ENCODE results near the gene P2RY8. TPM values are rescaled to one million over a fixed set of nuclear protein-coding genes. Genes with fewer than 3 reads are reported as not detected.
"Not testable (repeated sequence)": the region's sequence is repeated elsewhere in the genome, so short reads cannot be mapped to it uniquely, and the experiment has no call there.

Gene P2RY8
- total and polyA plus RNA-seq, 2 experiments from 2014 or later, result not detected

DNA sequence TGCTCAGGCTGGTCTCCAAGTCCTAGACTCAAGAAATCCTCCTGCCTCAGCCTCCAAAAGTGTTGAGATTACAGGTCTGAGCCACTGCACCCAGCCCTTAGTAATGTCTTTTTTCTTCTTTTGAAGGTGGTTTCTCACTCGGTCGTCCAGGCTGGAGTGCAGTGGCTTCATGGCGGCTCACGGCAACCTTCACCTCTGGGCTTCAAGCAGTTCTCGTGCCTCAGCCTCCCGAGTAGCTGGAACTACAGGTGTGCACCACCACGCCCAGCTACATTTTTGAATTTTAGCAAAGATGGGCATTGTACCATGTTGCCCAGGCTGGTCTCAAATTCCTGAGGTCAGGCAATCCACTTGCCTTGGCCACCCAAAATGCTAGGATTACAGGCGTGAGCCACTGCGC lies 52.0 kb downstream of the P2RY8 start:
- TF ChIP-seq, protein P1, sequence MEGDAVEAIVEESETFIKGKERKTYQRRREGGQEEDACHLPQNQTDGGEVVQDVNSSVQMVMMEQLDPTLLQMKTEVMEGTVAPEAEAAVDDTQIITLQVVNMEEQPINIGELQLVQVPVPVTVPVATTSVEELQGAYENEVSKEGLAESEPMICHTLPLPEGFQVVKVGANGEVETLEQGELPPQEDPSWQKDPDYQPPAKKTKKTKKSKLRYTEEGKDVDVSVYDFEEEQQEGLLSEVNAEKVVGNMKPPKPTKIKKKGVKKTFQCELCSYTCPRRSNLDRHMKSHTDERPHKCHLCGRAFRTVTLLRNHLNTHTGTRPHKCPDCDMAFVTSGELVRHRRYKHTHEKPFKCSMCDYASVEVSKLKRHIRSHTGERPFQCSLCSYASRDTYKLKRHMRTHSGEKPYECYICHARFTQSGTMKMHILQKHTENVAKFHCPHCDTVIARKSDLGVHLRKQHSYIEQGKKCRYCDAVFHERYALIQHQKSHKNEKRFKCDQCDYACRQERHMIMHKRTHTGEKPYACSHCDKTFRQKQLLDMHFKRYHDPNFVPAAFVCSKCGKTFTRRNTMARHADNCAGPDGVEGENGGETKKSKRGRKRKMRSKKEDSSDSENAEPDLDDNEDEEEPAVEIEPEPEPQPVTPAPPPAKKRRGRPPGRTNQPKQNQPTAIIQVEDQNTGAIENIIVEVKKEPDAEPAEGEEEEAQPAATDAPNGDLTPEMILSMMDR (IDR thresholded peaks at IDR 0.05; ENCODE audit: low read depth, low read length), result no peak
- Histone ChIP-seq H3K9me3 (ENCODE audit: low read depth) (no peaks in the 10 kb centered on the region), H3K36me3 (no peaks in the 10 kb centered on the region), H3K27me3 (no peaks in the 10 kb centered on the region), H3K4me3 (no peak overlapping the region), H3K27ac (no peak overlapping the region), H3K4me1 (ENCODE audit: low read depth) (no peaks in the 10 kb centered on the region)
- no peak for DNase-seq (ENCODE audit: low read depth in 1 of 2, low spot score in 1 of 2)

DNA sequence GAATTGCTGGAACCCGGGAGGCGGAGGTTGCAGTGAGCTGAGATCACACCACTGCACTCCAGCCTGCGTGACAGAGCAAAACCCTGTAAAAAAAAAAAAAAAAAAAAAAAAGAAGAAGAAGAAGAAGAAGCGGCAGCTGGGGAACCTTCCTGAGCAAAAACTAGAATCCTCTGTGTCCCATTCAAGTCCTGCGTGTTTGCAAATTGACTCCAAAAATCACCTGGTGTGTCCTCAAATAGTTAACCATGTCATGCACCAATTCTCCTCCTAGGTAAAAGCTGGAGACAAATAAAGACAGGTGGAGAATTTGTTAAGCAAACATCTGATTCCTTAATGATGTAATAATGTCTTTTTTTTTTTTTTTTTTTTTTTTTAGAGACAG lies 52.4 kb downstream of the P2RY8 start:
- H3K36me3 ChIP-seq, result no peaks in the 10 kb centered on the region
- H3K27ac ChIP-seq, result no peak overlapping the region
- H3K9me3 ChIP-seq (ENCODE audit: low read depth), result no peaks in the 10 kb centered on the region
- TF ChIP-seq, protein P1 (IDR thresholded peaks at IDR 0.05; ENCODE audit: low read depth, low read length), result no peak
- H3K27me3 ChIP-seq, result no peaks in the 10 kb centered on the region
- DNase-seq (ENCODE audit: low read depth in 1 of 2, low spot score in 1 of 2), result no peak
- no peaks in the 10 kb centered on the region for H3K4me1 ChIP-seq (ENCODE audit: low read depth)
- no peak overlapping the region for H3K4me3 ChIP-seq

DNA sequence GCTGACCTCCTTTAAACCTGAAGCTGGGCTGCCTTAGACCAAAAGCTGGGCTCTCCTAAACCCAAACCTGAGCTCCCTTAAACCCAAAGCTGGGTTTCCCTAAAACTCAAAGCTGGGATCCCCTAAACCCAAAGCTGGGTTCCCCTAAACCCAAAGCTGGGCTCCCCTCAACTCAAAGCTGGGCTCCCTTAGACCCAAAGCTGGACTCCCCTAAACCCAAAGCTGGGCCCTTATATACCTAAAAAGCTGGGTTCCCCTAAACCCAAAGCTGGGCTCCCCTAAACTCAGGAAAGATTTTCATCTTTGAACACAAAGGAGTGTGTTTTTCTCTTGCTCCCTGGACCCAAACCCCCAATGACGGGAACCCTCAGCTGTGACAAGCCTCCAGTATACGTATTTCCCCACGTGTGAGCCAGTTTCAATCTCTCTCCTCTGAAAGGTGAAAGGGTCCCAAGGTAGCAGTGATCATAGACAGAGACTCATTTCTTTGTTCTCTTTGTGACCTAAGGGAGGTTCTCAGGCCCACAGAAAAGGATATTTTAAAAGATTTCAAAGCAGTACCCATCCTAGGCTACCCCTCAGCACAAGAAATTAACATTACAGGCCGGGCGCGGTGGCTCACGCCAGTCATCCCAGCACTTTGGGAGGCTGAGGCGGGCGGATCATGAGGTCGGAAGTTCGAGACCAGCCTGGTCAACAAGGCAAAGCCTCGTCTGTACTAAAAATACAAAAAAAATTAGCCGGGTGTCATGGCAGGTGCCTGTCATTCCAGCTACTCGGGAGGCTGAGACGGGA lies 52.9 kb downstream of the P2RY8 start:
- Histone ChIP-seq H3K4me1 (ENCODE audit: low read depth) (no peaks in the 10 kb centered on the region), H3K27ac (no peak overlapping the region), H3K27me3 (no peaks in the 10 kb centered on the region), H3K36me3 (no peaks in the 10 kb centered on the region), H3K4me3 (no peak overlapping the region), H3K9me3 (ENCODE audit: low read depth) (no peaks in the 10 kb centered on the region)
- DNase-seq (ENCODE audit: low read depth in 1 of 2, low spot score in 1 of 2), result no peak
- TF ChIP-seq, protein P1 (IDR thresholded peaks at IDR 0.05; ENCODE audit: low read depth, low read length), result no peak

DNA sequence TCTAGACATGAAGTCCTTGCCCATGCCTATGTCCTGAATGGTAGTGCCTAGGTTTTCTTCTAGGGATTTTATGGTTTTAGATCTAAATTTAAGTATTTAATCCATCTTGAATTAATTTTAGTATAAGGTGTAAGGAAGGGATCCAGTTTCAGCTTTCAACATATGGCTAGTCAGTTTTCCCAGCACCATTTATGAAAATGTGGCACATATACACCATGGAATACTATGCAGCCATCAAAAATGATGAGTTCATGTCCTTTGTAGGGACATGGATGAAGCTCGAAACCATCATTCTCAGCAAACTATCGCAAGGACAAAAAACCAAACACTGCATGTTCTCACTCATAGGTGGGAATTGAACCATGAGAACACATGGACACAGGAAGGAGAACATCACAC lies 54.5 kb downstream of the P2RY8 start:
- not testable (repeated sequence) for H3K27me3 ChIP-seq; H3K4me1 ChIP-seq (ENCODE audit: low read depth); H3K36me3 ChIP-seq

DNA sequence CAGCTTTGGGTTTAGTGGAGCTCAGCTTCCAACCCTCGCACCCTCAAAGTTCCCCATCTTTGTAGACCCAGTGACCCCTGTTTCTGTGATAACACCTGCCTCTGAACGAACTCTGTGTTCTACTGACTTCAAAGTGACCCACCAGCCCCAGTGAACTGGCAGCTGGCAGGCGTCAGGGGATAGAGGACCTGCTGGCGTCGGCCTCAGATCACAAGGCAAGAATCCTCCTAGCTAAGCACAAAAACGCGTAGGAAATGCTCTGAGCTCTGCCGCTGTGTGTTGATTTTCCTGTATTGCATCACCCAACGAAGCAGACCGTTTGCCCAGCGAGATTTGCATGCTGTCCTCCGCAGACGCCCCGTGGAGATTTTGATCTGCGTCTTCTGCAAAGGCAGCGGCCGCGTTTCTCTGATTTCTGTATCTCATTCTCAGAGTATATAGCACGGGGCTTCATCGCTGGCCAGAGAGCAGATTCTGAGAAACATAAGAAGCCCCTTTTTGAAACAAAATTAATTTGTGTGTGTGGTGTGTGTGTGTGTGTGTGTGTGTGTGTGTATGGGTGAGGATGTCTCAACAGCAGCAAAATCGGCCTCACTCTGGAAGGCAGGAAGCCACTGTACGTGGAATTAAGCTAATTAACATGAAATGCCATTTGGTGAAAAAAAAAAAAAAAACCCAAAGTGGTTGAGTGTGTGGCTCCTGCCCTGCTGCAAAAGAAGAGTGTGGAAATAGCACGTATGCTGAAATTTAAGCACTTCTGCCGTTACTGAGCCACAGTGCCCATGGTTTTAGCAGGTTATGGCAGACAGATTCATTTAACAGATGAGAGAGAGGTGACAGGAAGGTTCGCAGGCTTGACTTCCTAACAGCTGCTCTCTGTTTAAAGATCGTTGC lies 55.1 kb downstream of the P2RY8 start:
- Histone ChIP-seq H3K27me3 (no peaks in the 10 kb centered on the region), H3K4me1 (ENCODE audit: low read depth) (no peaks in the 10 kb centered on the region), H3K36me3 (no peaks in the 10 kb centered on the region), H3K9me3 (ENCODE audit: low read depth) (no peaks in the 10 kb centered on the region), H3K4me3 (no peak overlapping the region), H3K27ac (no peak overlapping the region)
- peak; percentile 30 to 85 for DNase-seq (ENCODE audit: low read depth in 1 of 2, low spot score in 1 of 2)
- TF ChIP-seq, protein P1 (IDR thresholded peaks at IDR 0.05; ENCODE audit: low read depth, low read length), result no peak

More for the DNA sequence above, 54.5 kb downstream of the P2RY8 start:
- H3K4me3 ChIP-seq; H3K27ac ChIP-seq; H3K9me3 ChIP-seq (ENCODE audit: low read depth); DNase-seq (ENCODE audit: low read depth in 1 of 2, low spot score in 1 of 2): not testable (repeated sequence)
